Gastroesophageal sphincter (tissue), 4 donors: Measurements from ENCODE around the gene BANP. TPM values are rescaled to one million over a fixed set of nuclear protein-coding genes. Genes with fewer than 3 reads are reported as not detected.

Source experiments
- ATAC-seq: fragments of 150-250 bp; one replicate; pipeline ENCODE4 v1.9.1; 2016; ENCODE audit warnings: mild to moderate bottlenecking, moderate library complexity
- H3K27ac ChIP-seq, 4 donors: fragments of 200-600 bp; sonication (generic) in 3 of 4; 1 replicate in 3 of 4; 2 replicates in 1 of 4; pipeline ENCODE4 v1.5.1; 2016 to 2019
- H3K27me3 ChIP-seq: fragments of 200-600 bp; sonication (generic); one replicate; pipeline ENCODE4 v1.5.1; 2019
- H3K36me3 ChIP-seq, 2 donors: fragments of 200-600 bp; sonication (generic); one replicate each; pipeline ENCODE4 v1.5.1; 2019; ENCODE audit warnings: control low read depth in 1 of 2
- H3K4me1 ChIP-seq, 3 donors: fragments of 200-600 bp; sonication (generic); 1 replicate in 2 of 3; 2 replicates in 1 of 3; pipeline ENCODE4 v1.5.1; 2016 to 2019; ENCODE audit warnings: control low read depth in 2 of 3
- H3K4me3 ChIP-seq, 2 donors: fragments of 200-600 bp; sonication (generic); one replicate each; pipeline ENCODE4 v1.5.1; 2019; ENCODE audit warnings: mild to moderate bottlenecking in 1 of 2, moderate library complexity in 1 of 2
- H3K9me3 ChIP-seq, 3 donors: fragments of 200-600 bp; sonication (generic); one replicate each; pipeline ENCODE4 v1.5.1; 2017 to 2019; ENCODE audit warnings: control low read depth in 2 of 3
- EP300 ChIP-seq: sonication (generic); formaldehyde crosslinking; IDR thresholded peaks from one replicate; pipeline ENCODE4 v1.6.1; 2017; ENCODE audit warnings: antibody characterized with exemption, mild to moderate bottlenecking
- POLR2A ChIP-seq, 2 donors: fragments of 450-650 bp; IDR thresholded peaks; one replicate each; pipeline ENCODE4 v1.6.1; 2017; ENCODE audit warnings: antibody characterized with exemption in 2 of 2, mild to moderate bottlenecking in 2 of 2, moderate library complexity in 1 of 2
- POLR2AphosphoS5 ChIP-seq: sonication (generic); formaldehyde crosslinking; IDR thresholded peaks from one replicate; pipeline ENCODE4 v1.6.1; 2017; ENCODE audit warnings: antibody characterized with exemption
- WGBS, 2 donors: methylation state at CpG; one replicate each; pipeline ENCODE4 v1.1.5; 2018; ENCODE audit warnings: low coverage in 1 of 2; 5-methylcytosine and 5-hydroxymethylcytosine counted together
- total RNA-seq, 4 donors: library from RNA; depleted of rRNA; stranded (reverse); fragments of >200 nt; gene quantifications; one replicate each; pipeline ENCODE4 v1.1.0, GENCODE V29; 2016
- TF ChIP-seq, protein P1 (sequence below), 4 experiments: fragments of 200-600 bp in 2 of 4; fragments of 450-650 bp in 2 of 4; sonication (generic) in 1 of 4; IDR thresholded peaks; one replicate each; pipeline ENCODE4 v1.5.1; 2017 to 2019; ENCODE audit warnings: antibody characterized with exemption in 4 of 4, mild to moderate bottlenecking in 2 of 4, moderate library complexity in 2 of 4

Gene BANP
- total RNA-seq, 4 donors from 2014 or later, result 17.1 to 33.1 (median 24.2) TPM

DNA sequence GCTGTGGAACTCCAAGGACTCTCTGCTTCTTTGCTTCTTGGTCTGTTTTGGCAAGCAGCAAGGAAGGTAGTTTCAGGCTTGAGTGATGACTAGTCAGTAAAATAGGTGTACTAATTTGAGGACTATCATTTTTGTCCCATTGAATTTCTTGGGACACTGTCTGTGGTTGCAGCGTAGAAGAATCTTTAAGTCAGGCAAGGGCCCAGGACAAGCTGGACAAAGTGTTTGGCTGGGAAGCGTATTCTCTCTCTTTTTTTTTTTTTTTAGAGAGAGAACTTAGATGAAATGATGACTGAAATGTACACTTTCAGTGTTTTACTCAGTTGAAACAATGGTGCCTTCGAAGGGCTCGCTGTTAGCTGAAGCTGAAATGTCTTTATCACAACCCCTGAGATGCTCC, 105.0 kb downstream of the BANP start:
- no peak for ATAC-seq
- no peaks in the 10 kb centered on the region for H3K9me3 ChIP-seq
- peaks cover 0 to 62% of the 10 kb centered on the region in 2 donors for H3K36me3 ChIP-seq
- no peaks in the 10 kb centered on the region for H3K4me1 ChIP-seq
- H3K4me3 ChIP-seq, result no peak overlapping the region
- WGBS, 2 donors, result 79 to 89% methylated on average over 4 of the region's 4 CpGs
- TF ChIP-seq, protein P1, sequence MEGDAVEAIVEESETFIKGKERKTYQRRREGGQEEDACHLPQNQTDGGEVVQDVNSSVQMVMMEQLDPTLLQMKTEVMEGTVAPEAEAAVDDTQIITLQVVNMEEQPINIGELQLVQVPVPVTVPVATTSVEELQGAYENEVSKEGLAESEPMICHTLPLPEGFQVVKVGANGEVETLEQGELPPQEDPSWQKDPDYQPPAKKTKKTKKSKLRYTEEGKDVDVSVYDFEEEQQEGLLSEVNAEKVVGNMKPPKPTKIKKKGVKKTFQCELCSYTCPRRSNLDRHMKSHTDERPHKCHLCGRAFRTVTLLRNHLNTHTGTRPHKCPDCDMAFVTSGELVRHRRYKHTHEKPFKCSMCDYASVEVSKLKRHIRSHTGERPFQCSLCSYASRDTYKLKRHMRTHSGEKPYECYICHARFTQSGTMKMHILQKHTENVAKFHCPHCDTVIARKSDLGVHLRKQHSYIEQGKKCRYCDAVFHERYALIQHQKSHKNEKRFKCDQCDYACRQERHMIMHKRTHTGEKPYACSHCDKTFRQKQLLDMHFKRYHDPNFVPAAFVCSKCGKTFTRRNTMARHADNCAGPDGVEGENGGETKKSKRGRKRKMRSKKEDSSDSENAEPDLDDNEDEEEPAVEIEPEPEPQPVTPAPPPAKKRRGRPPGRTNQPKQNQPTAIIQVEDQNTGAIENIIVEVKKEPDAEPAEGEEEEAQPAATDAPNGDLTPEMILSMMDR (IDR thresholded peaks at IDR 0.05), result no peak
- TF ChIP-seq EP300 (no peak), POLR2AphosphoS5 (no peak), POLR2A (IDR thresholded peaks at IDR 0.05) (no peak)
- H3K27me3 ChIP-seq, result no peaks in the 10 kb centered on the region
- H3K27ac ChIP-seq, result no peak overlapping the region

DNA sequence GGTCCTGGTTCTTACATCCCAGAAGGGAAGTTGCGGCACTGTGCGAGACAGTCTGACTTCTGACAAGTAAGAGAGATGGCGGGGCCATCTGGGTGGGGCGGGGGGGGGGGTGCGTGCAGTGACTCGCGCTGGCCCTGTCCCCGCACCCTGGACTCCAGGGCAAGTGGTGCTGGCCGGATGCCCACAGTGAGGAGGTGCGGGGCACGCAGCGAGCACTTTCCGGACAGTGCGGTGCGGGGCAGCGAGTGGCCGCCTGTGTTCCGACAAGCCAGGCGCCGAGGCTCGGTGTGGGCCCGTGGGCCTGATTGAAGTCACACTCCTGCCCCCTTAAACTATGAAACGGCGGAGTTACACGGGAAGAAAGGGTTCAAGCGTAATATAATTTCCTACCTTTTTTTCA, 106.4 kb downstream of the BANP start:
- Histone ChIP-seq H3K9me3 (no peaks in the 10 kb centered on the region), H3K36me3 (peaks cover 0 to 51% of the 10 kb centered on the region in 2 donors), H3K27ac (no peak overlapping the region), H3K4me3 (no peak overlapping the region), H3K27me3 (no peaks in the 10 kb centered on the region), H3K4me1 (peaks cover 0 to 11% (median under 1%) of the 10 kb centered on the region in 3 donors)
- ATAC-seq, result no peak
- 99 to 100% methylated on average over 1 to 10 of the region's 26 CpGs for WGBS, 2 donors
- TF ChIP-seq EP300 (no peak), POLR2A (IDR thresholded peaks at IDR 0.05) (no peak), POLR2AphosphoS5 (no peak)
- TF ChIP-seq, protein P1 (IDR thresholded peaks at IDR 0.05), result no peak

DNA sequence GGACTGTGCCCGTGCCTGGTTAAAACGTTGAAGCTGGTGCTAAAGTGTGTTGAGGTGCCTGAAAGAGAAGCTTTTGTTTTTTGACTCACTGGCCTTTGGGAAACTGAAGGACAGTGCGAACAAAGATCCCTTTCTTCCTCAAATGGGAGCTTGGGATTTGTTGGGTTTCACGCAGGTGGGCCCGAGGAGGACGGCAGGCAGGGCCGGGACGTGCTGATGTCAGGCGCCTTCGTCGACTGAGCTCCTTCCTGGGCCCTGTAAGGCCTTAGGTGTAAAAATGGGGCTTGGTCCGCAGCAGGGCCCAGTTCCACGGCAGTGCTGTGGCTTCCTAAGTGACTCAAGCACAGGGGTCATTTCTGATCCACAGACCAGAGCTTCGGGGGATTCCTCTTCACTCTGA, 106.9 kb downstream of the BANP start:
- Histone ChIP-seq H3K27me3 (no peaks in the 10 kb centered on the region), H3K4me3 (no peak overlapping the region), H3K36me3 (peaks cover 0 to 51% of the 10 kb centered on the region in 2 donors), H3K27ac (no peak overlapping the region), H3K4me1 (peaks cover 0 to 16% (median 5%) of the 10 kb centered on the region in 3 donors), H3K9me3 (no peaks in the 10 kb centered on the region)
- TF ChIP-seq POLR2AphosphoS5 (no peak), EP300 (no peak), POLR2A (IDR thresholded peaks at IDR 0.05) (no peak)
- TF ChIP-seq, protein P1 (IDR thresholded peaks at IDR 0.05), result no peak
- ATAC-seq, result no peak
- 85% methylated on average over 11 to 13 of the region's 14 CpGs for WGBS, 2 donors

DNA sequence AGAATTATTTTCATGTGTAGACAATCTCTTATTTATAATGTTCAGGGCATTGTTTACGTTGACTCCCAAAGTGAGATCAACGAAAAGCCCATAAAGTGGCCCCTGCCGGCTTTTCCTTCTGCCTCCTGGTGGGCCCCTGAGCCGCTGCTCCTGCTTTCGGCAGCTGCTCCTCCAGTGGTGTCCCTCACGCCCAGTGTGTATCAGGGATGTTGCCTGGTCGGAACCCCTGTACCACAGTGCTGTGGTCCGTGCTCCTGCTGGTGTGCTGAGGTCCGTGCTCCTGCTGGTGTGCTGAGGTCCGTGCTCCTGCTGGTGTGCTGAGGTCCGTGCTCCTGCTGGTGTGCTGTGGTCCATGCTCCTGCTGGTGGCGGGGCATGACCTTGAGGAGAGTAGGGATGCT, 107.6 kb downstream of the BANP start:
- 88% methylated on average over 7 of the region's 12 CpGs; no CpG with 5 or more reads in 1 of the 2 donors for WGBS, 2 donors
- no peaks in the 10 kb centered on the region for H3K27me3 ChIP-seq

More for the DNA sequence above, 107.6 kb downstream of the BANP start:
- ATAC-seq, result no peak
- Histone ChIP-seq H3K36me3 (peaks cover 0 to 55% of the 10 kb centered on the region in 2 donors), H3K4me3 (no peak overlapping the region), H3K27ac (no peak overlapping the region), H3K9me3 (no peaks in the 10 kb centered on the region), H3K4me1 (peaks cover 0 to 22% (median 12%) of the 10 kb centered on the region in 3 donors)
- TF ChIP-seq, protein P1 (IDR thresholded peaks at IDR 0.05), result no peak
- TF ChIP-seq POLR2AphosphoS5 (no peak), EP300 (no peak), POLR2A (IDR thresholded peaks at IDR 0.05) (no peak)
